K562 (cell line): ENCODE data around the gene CENPH. TPM values are rescaled to one million over a fixed set of nuclear protein-coding genes. Genes with fewer than 3 reads are reported as not detected.
A peak's percentile ranks its signal among the peaks of the same experiment; 100 is the strongest.
"Not testable (repeated sequence)": the region's sequence is repeated elsewhere in the genome, so short reads cannot be mapped to it uniquely, and the experiment has no call there.

ENCODE experiments used
- ATAC-seq: fragments of 200-7000 bp; cut with Tn5 transposase; 3 replicates; pipeline ENCODE4 v1.9.1; 2020; ENCODE audit warnings: moderate library complexity
- BruUV-seq: library from RNA; stranded (reverse); fragments of 400-500 nt; replicated peaks from 2 replicates; lab custom pipeline; 2021; lab: Mats Ljungman, UMichigan
- CTCF ChIA-PET: fragments of 300-600 bp; formaldehyde crosslinking; extraction: SDS; loops from one replicate; lab custom pipeline; 2021; ENCODE audit warnings: low intra/inter-chr PET ratio; lab: Yijun Ruan, JAX
- POLR2A ChIA-PET: fragments of 300-600, 350-650 bp; sonication (Branson Sonifier 250); formaldehyde crosslinking; extraction: SDS; loops from one replicate; lab custom pipeline; 2021; ENCODE audit warnings: antibody characterized with exemption, inconsistent platforms; lab: Yijun Ruan, JAX
- DNase-seq, 4 experiments: peaks; one replicate each; pipeline versions ENCODE4 v3.0.0 to v3.0.0-alpha.2; 2011 to 2018; ENCODE audit warnings: low spot score in 3 of 4, mixed read lengths in 3 of 4; ENCODE audit errors: extremely low read depth in 1 of 4
- FAIRE-seq: peaks from 2 replicates; lab custom pipeline; 2011; peaks lifted over from hg19 to GRCh38; lab: Jason Lieb, UNC
- H2AFZ ChIP-seq: 2 replicates; pipeline ENCODE4 v1.6.0; 2011; ENCODE audit warnings: low read depth, low read length, control low read depth, inconsistent platforms
- H3K27ac ChIP-seq: fragments of 200-600 bp; 3 replicates; pipeline ENCODE4 v1.8.0; 2011; ENCODE audit warnings: low read depth, mild to moderate bottlenecking, control low read depth, inconsistent platforms, low read length, moderate library complexity, mixed read lengths; ENCODE audit errors: extremely low read depth
- H3K27me3 ChIP-seq, 2 experiments: fragments of 300-600 bp in 1 of 2; 2 replicates in 1 of 2; 3 replicates in 1 of 2; pipeline versions ENCODE4 v1.6.0 to v1.8.0; 2011; ENCODE audit warnings: inconsistent platforms in 2 of 2, low read length in 2 of 2, mild to moderate bottlenecking in 1 of 2, mixed read lengths in 1 of 2, moderate library complexity in 1 of 2; ENCODE audit not compliant: control insufficient read depth in 2 of 2, insufficient read depth in 2 of 2
- H3K36me3 ChIP-seq: fragments of 300-600 bp; 3 replicates; pipeline ENCODE4 v1.8.0; 2011; ENCODE audit warnings: mild to moderate bottlenecking, low read length, inconsistent platforms; ENCODE audit not compliant: control insufficient read depth, insufficient read depth
- H3K4me1 ChIP-seq, 2 experiments: fragments of 200-600 bp in 1 of 2; replicated peaks in 1 of 2; 2 replicates in 1 of 2; 3 replicates in 1 of 2; pipeline versions ENCODE4 v1.5.1 to v1.8.0; 2011; ENCODE audit warnings: inconsistent platforms in 2 of 2, low read length in 2 of 2, mild to moderate bottlenecking in 1 of 2, mixed read lengths in 1 of 2, moderate library complexity in 1 of 2; ENCODE audit not compliant: control insufficient read depth in 2 of 2, insufficient read depth in 2 of 2
- H3K4me2 ChIP-seq: 2 replicates; pipeline ENCODE4 v1.6.1; 2011; ENCODE audit warnings: low read length, control low read depth, inconsistent platforms, mixed read lengths; ENCODE audit not compliant: insufficient read depth
- H3K4me3 ChIP-seq: fragments of 200-600 bp; sonication (generic), shearing (Covaris generic); 2 replicates; pipeline ENCODE4 v1.5.1; 2016; ENCODE audit warnings: control low read depth, inconsistent platforms
- H3K79me2 ChIP-seq: fragments of 200-600 bp; 3 replicates; pipeline ENCODE4 v1.8.0; 2011; ENCODE audit warnings: low read length, inconsistent platforms; ENCODE audit not compliant: control insufficient read depth, insufficient read depth
- H3K9ac ChIP-seq, 2 experiments: 2 replicates each; pipeline versions ENCODE4 v1.6.0 to v1.6.1; 2011; ENCODE audit warnings: low read depth in 2 of 2, low read length in 2 of 2, control low read depth in 1 of 2, inconsistent platforms in 1 of 2, mild to moderate bottlenecking in 1 of 2, mixed read lengths in 1 of 2; ENCODE audit not compliant: insufficient read depth in 1 of 2
- H3K9me1 ChIP-seq: one replicate; pipeline ENCODE4 v1.6.0; 2011; ENCODE audit warnings: inconsistent platforms, mild to moderate bottlenecking, low read length, moderate library complexity; ENCODE audit not compliant: control insufficient read depth, insufficient read depth
- H3K9me3 ChIP-seq: replicated peaks from 2 replicates; pipeline ENCODE4 v1.5.1; 2011; ENCODE audit warnings: low read depth, low read length, inconsistent platforms; ENCODE audit not compliant: control insufficient read depth, insufficient read depth
- H4K20me1 ChIP-seq: replicated peaks from 2 replicates; pipeline ENCODE4 v1.6.1; 2011; ENCODE audit warnings: low read length, inconsistent platforms, mixed read lengths; ENCODE audit not compliant: control insufficient read depth, insufficient read depth
- ADNP ChIP-seq: fragments of 200-800 bp; sonication (Bioruptor generic); IDR thresholded peaks from 2 replicates; pipeline ENCODE4 v1.6.1; 2016; ENCODE audit warnings: missing genetic modification characterization, missing compliant biosample characterization
- ATF3 ChIP-seq, 2 experiments: fragments of 450-650 bp in 1 of 2; sonication (generic) in 1 of 2; formaldehyde crosslinking in 1 of 2; IDR thresholded peaks in 1 of 2; conservative IDR thresholded peaks in 1 of 2; 2 replicates each; pipeline versions ENCODE4 v1.6.1 to v1.8.1; 2016 to 2023; ENCODE audit warnings: mild to moderate bottlenecking in 2 of 2, moderate library complexity in 2 of 2, inconsistent platforms in 1 of 2, missing genetic modification reagents in 1 of 2
- DPF2 ChIP-seq: fragments of 450-650 bp; IDR thresholded peaks from 2 replicates; pipeline ENCODE4 v1.6.1; 2016
- FOSL1 ChIP-seq: fragments of 200-800 bp; sonication (Bioruptor generic); conservative IDR thresholded peaks from 2 replicates; pipeline ENCODE4 v1.6.1; 2016; ENCODE audit warnings: missing genetic modification characterization, missing compliant biosample characterization
- JUND ChIP-seq, 2 experiments: IDR thresholded peaks; 2 replicates in 1 of 2; 3 replicates in 1 of 2; pipeline ENCODE4 v1.6.1; 2011; ENCODE audit warnings: borderline replicate concordance in 2 of 2, low read depth in 2 of 2, low read length in 2 of 2, improper control_type of control experiment in 1 of 2, missing biosample characterization in 1 of 2, missing genetic modification characterization in 1 of 2, missing genetic modification reagents in 1 of 2
- KDM1A ChIP-seq, 2 experiments: fragments of 450-650 bp; IDR thresholded peaks; 2 replicates each; pipeline ENCODE4 v1.6.1; 2016; ENCODE audit warnings: mild to moderate bottlenecking in 2 of 2
- PHF21A ChIP-seq: fragments of 450-650 bp; IDR thresholded peaks from 2 replicates; pipeline ENCODE4 v1.6.1; 2017; ENCODE audit warnings: low read depth, borderline replicate concordance
- WGBS: fragments of 100-300 bp; shearing (Covaris generic); methylation state at CpG from one replicate; pipeline ENCODE4 v1.1.6; 2016; ENCODE audit warnings: low coverage, mixed read lengths; ENCODE audit not compliant: insufficient coverage; ENCODE audit errors: missing lambda C conversion rate; 5-methylcytosine and 5-hydroxymethylcytosine counted together
- in situ Hi-C: fragments of 300-500 bp; cut with MboI; formaldehyde crosslinking; loops from 4 replicates; pipeline ENCODE4 v1.15.0; 2018; ENCODE audit warnings: inconsistent platforms, mixed read lengths
- intact Hi-C: fragments of 100-400 bp; cut with micrococcal nuclease; formaldehyde crosslinking; loops from 2 replicates; pipeline ENCODE4 v1.14.2; 2022
- polyA plus RNA-seq, 8 experiments: library from polyadenylated mRNA; depleted of rRNA in 4 of 8; stranded (reverse) in 5 of 8; unstranded in 3 of 8; fragments of >200 nt; fragmentation: Nextera tagmentation in 2 of 8; fragmentation: Illumina TruSeq in 1 of 8; extraction: Ambion mirVana in 2 of 8; extraction: Trizol in 1 of 8; gene quantifications; 2 replicates each; pipeline versions ENCODE4 v1.2.1 to v1.2.3, GENCODE V29; 2011 to 2014; ENCODE audit warnings: inconsistent platforms in 1 of 8, missing spikeins in 1 of 8
- total RNA-seq, 7 experiments: library from RNA; depleted of rRNA in 6 of 7; stranded (reverse); fragments of >200 nt in 6 of 7; fragmentation: Illumina TruSeq in 2 of 7; extraction: Trizol in 2 of 7; gene quantifications; 2 replicates each; pipeline versions ENCODE4 v1.2.1 to v1.2.3, GENCODE V29; 2011 to 2021; ENCODE audit warnings: low replicate concordance in 1 of 7

CENPH gene
- total and polyA plus RNA-seq, 9 of the 15 experiments (the other 6 are each of a cell fraction or from before 2014, with no cell fraction given), result 10.5 to 124 (median 74.9) TPM

- BruUV-seq; H3K9me3 ChIP-seq; H3K9ac ChIP-seq; in situ Hi-C loops; FAIRE-seq; ATAC-seq; H3K4me3 ChIP-seq; TF ChIP-seq ATF3 (CRISPR knock-in tag; conservative IDR thresholded peaks at IDR 0.05): not testable (repeated sequence)
- whole genome bisulfite sequencing, result 65% methylated on average over 4 of the region's 4 CpGs
- H3K79me2 ChIP-seq, result peaks cover 14% of the 10 kb centered on the region; the same call in 2 of the 3 replicates
- TF ChIP-seq FOSL1, result peak; percentile 60
- 0 out of 2 replicates have a peak, but pooled peaks have one; percentile 25 for TF ChIP-seq DPF2
- TF ChIP-seq PHF21A, result peak; percentile 62; the same call in 1 of the 2 replicates
- peak; percentile 78 for TF ChIP-seq ATF3 (IDR thresholded peaks at IDR 0.05)
- TF ChIP-seq ADNP (tag), result 0 out of 2 replicates have a peak, but pooled peaks have one; percentile 38
- TF ChIP-seq KDM1A (IDR thresholded peaks at IDR 0.05), result peak; percentile 51 to 55; a peak in 3 of 4 replicates
- TF ChIP-seq JUND (IDR thresholded peaks at IDR 0.05; ENCODE audit: borderline replicate concordance, low read depth, low read length), result peak; percentile 55; the same call in 1 of the 2 replicates
- TF ChIP-seq JUND (tag; IDR thresholded peaks at IDR 0.05; ENCODE audit: borderline replicate concordance, low read depth, low read length), result peak; percentile 20; the same call in 1 of the 3 replicates
- TF ChIP-seq, all 486 proteins: peak for 7; not testable (repeated sequence) for 479
- CTCF ChIA-PET, H2AFZ ChIP-seq, DNase-seq, H4K20me1 ChIP-seq, H3K27me3 ChIP-seq, intact Hi-C loops, H3K4me2 ChIP-seq, H3K4me1 ChIP-seq, H3K27ac ChIP-seq, H3K9me1 ChIP-seq: not testable (repeated sequence)
- POLR2A ChIA-PET, result interaction anchor here (1.6 kb wide), 1 partner anchor 21 kb away, joined by 6 read pairs; the partner anchor contains the start of gene CDK7
- H3K36me3 ChIP-seq, result peaks cover 72% of the 10 kb centered on the region
Measured at GRCh38 chr5:69255940-69256339, 66.6 kb downstream of the CENPH start.
